T-cell (primary cell): ENCODE data around the gene CYSTM1. TPM values are rescaled to one million over a fixed set of nuclear protein-coding genes. Genes with fewer than 3 reads are reported as not detected.
"Not testable (repeated sequence)": the region's sequence is repeated elsewhere in the genome, so short reads cannot be mapped to it uniquely, and the experiment has no call there.

ENCODE experiments used
- ATAC-seq, 4 experiments: fragments of 200-7000 bp in 3 of 4; fragments of 150-1000 bp in 1 of 4; cut with Tn5 transposase; replicated peaks in 1 of 4; 1 replicate in 3 of 4; 2 replicates in 1 of 4; pipeline ENCODE4 v1.10.0; 2021; ENCODE audit warnings: moderate library complexity in 3 of 4, mild to moderate bottlenecking in 2 of 4, moderate number of reproducible peaks in 1 of 4
- CTCF ChIA-PET, 2 donors: fragments of 300-600 bp; sonication (Branson Sonifier 250); formaldehyde crosslinking; loops; one replicate each; lab custom pipeline; 2022; ENCODE audit warnings: antibody characterized with exemption in 2 of 2; lab: Charles Lee
- POLR2A ChIA-PET, 2 donors: fragments of 300-600 bp; sonication (Branson Sonifier 250); formaldehyde crosslinking; loops; one replicate each; lab custom pipeline; 2022; ENCODE audit warnings: antibody characterized with exemption in 2 of 2; lab: Charles Lee
- DNase-seq, 35 experiments: peaks; one replicate each; pipeline versions ENCODE4 v3.0.0 to v3.0.0-alpha.2; 2013 to 2023
- H3K27ac ChIP-seq: one replicate; pipeline ENCODE4 v1.5.1; 2013; ENCODE audit warnings: low read length
- H3K27me3 ChIP-seq, 2 experiments: replicated peaks in 1 of 2; 1 replicate in 1 of 2; 2 replicates in 1 of 2; pipeline versions ENCODE4 v1.6.1 to v1.7.0; 2013; ENCODE audit warnings: low read length in 1 of 2, mixed read lengths in 1 of 2; ENCODE audit not compliant: control insufficient read depth in 2 of 2, insufficient read depth in 2 of 2; ENCODE audit errors: extremely low read depth in 1 of 2
- H3K36me3 ChIP-seq, 2 donors: 1 replicate in 1 of 2; 2 replicates in 1 of 2; pipeline versions ENCODE4 v1.6.1 to v1.7.0; 2013; ENCODE audit warnings: low read length in 1 of 2; ENCODE audit not compliant: control insufficient read depth in 2 of 2, insufficient read depth in 1 of 2; ENCODE audit errors: extremely low read depth in 1 of 2
- H3K4me1 ChIP-seq, 2 experiments: 1 replicate in 1 of 2; 2 replicates in 1 of 2; pipeline versions ENCODE4 v1.6.1 to v1.7.0; 2013; ENCODE audit warnings: low read length in 2 of 2, mixed read lengths in 1 of 2; ENCODE audit not compliant: insufficient read depth in 2 of 2, control insufficient read depth in 1 of 2; ENCODE audit errors: extremely low read depth in 1 of 2
- H3K4me3 ChIP-seq, 2 donors: 1 replicate in 1 of 2; 2 replicates in 1 of 2; pipeline versions ENCODE4 v1.5.1 to v1.7.0; 2013; ENCODE audit warnings: mild to moderate bottlenecking in 2 of 2, low read length in 1 of 2, moderate library complexity in 1 of 2; ENCODE audit not compliant: control insufficient read depth in 1 of 2; ENCODE audit errors: extremely low read depth in 1 of 2
- H3K9me3 ChIP-seq: 2 replicates; pipeline ENCODE4 v1.7.0; 2013
- H3K27ac Mint-ChIP-seq, 2 donors: one replicate each; pipeline ENCODE4 v1.8.0; 2020 to 2021; ENCODE audit warnings: mild to moderate bottlenecking in 2 of 2, mixed read lengths in 2 of 2
- H3K27me3 Mint-ChIP-seq, 2 donors: one replicate each; pipeline ENCODE4 v1.8.0; 2021 to 2022; ENCODE audit warnings: mixed read lengths in 2 of 2
- H3K36me3 Mint-ChIP-seq: one replicate; pipeline ENCODE4 v1.8.0; 2021; ENCODE audit warnings: mixed read lengths
- H3K4me1 Mint-ChIP-seq, 3 donors: one replicate each; pipeline ENCODE4 v1.8.0; 2020 to 2022; ENCODE audit warnings: mixed read lengths in 3 of 3, mild to moderate bottlenecking in 1 of 3
- H3K4me3 Mint-ChIP-seq, 3 donors: one replicate each; pipeline ENCODE4 v1.8.0; 2020 to 2022; ENCODE audit warnings: mild to moderate bottlenecking in 3 of 3, mixed read lengths in 3 of 3, moderate library complexity in 3 of 3
- H3K9me3 Mint-ChIP-seq, 3 donors: one replicate each; pipeline ENCODE4 v1.8.0; 2020 to 2022; ENCODE audit warnings: mixed read lengths in 3 of 3
- WGBS: methylation state at CpG from one replicate; pipeline ENCODE4 v1.1.5; 2013; ENCODE audit warnings: missing lambda C conversion rate; ENCODE audit not compliant: insufficient coverage; 5-methylcytosine and 5-hydroxymethylcytosine counted together
- total RNA-seq, 35 experiments: library from RNA in 6 of 35; stranded (reverse) in 6 of 35; fragments of 120-200 nt in 1 of 35; gene quantifications; one replicate each; pipeline versions ENCODE4 v1.2.1 to v1.2.4 and lab custom pipeline; 2013 to 2026

Gene CYSTM1
- total RNA-seq, 5 donors from 2014 or later (not counting 1 experiment from before 2014, with no cell fraction given) = 1.9 to 6.0 (median 5.0) TPM

DNA sequence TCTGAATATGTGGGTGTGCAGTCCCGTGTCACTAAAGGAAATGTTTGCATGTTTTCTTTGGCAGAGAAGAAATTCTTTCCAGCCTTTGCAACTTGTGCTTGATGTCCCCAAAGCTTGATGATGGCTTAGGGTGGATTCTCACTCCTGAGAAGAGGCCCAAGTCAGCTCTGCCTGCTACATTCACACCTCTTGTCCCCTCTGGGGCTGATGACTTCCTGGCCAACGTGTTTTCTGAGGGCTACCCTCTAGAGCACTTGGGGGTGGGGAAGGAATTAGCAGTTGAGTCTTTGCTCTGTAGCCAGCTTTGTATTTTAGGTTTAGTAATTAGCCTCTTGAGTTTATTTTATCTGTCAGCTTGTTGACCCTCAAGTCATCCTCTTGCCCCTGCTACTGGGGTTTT is 19.7 kb downstream of the CYSTM1 start:
- H3K4me3 ChIP-seq = no peak overlapping the region
- H3K4me1 Mint-ChIP-seq = no peaks in the 10 kb centered on the region
- POLR2A ChIA-PET = no interaction called here
- H3K9me3 ChIP-seq = no peaks in the 10 kb centered on the region
- 60% methylated on average over 1 of the region's 2 CpGs for WGBS
- H3K9me3 Mint-ChIP-seq = no peaks in the 10 kb centered on the region
- no peaks in the 10 kb centered on the region for H3K36me3 ChIP-seq
- CTCF ChIA-PET = interaction anchor here in 1 of 2 donors (1.1 kb wide), 1 partner anchor 11 kb away, joined by 3 read pairs; no protein-coding TSS in a partner anchor
- H3K36me3 Mint-ChIP-seq = peaks cover 16% of the 10 kb centered on the region
- H3K27me3 Mint-ChIP-seq = no peaks in the 10 kb centered on the region
- no peaks in the 10 kb centered on the region for H3K4me1 ChIP-seq
- ATAC-seq = no peak
- no peak overlapping the region for H3K27ac Mint-ChIP-seq
- no peaks in the 10 kb centered on the region for H3K27me3 ChIP-seq
- no peak overlapping the region for H3K4me3 Mint-ChIP-seq
- no peak overlapping the region for H3K27ac ChIP-seq
- no peak for DNase-seq

DNA sequence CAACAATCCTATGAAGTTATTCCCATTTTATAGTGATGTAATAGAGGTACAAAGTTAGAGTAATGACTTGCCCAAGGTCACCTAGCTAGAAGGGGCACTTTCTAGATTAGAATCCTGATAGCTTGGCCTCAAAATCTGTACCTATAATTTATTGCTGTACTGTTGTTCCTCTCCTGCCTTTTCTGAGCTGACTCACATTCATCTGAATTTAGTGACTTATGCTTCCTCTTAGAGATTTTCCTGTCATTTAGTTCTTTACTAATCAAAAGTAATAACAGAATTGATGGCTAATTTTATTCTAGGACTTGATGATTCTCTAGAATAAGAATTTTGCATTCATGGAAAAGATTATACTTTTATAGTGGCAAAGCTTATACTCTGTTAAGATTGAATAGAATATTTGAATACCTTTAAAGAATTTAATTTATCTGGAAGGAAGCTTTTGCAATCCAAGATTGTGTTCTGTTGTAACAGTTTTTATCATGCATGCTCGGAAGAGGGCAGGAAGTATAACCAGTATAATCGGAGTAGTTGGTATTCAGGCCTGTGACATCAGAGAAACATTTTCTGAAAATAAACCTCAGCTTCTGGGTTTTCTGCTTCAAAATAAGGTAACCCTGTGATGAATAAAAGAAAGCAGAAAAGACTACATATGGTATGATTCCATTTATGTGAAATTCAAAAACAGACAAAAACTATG is 21.3 kb downstream of the CYSTM1 start:
- H3K27ac Mint-ChIP-seq = no peak overlapping the region
- Histone ChIP-seq H3K9me3 (no peaks in the 10 kb centered on the region), H3K27ac (no peak overlapping the region), H3K4me3 (no peak overlapping the region), H3K4me1 (no peaks in the 10 kb centered on the region), H3K36me3 (no peaks in the 10 kb centered on the region), H3K27me3 (no peaks in the 10 kb centered on the region)
- no peaks in the 10 kb centered on the region for H3K4me1 Mint-ChIP-seq
- no peak overlapping the region for H3K4me3 Mint-ChIP-seq
- H3K9me3 Mint-ChIP-seq = no peaks in the 10 kb centered on the region
- ATAC-seq (no peak), DNase-seq (no peak)
- H3K36me3 Mint-ChIP-seq = peaks cover 29% of the 10 kb centered on the region
- POLR2A ChIA-PET = interaction anchor here in 1 of 2 donors (0.7 kb wide), 1 partner anchor 1361 kb away, joined by 4 read pairs; no protein-coding TSS in a partner anchor
- WGBS = no CpG with 5 or more reads among the region's 2 CpGs
- no peaks in the 10 kb centered on the region for H3K27me3 Mint-ChIP-seq
- CTCF ChIA-PET = no interaction called here

DNA sequence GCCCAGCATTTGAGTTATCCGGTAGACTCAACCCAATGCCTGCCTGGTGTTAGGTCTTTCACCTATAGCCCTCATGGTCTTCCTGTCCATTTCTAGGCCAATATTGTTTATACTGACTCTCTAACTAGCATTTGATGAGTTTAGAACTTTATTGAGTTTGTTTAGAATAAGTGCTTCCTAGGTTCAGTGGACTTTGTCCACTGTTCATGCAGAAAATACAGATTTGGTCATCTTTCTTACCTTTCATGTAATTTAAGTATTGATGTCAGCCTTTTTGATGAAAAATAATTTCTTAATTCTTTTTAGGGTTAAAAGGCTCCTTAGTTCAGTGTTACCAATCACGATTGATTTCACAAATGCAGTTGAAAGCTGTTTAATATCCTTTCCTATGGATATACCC is 22.0 kb downstream of the CYSTM1 start:
- H3K9me3 ChIP-seq = no peaks in the 10 kb centered on the region
- ChIA-PET POLR2A (no interaction called here), CTCF (no interaction called here)
- Mint-ChIP-seq H3K4me1 (no peaks in the 10 kb centered on the region), H3K36me3 (peaks cover 29% of the 10 kb centered on the region), H3K27me3 (no peaks in the 10 kb centered on the region), H3K27ac (no peak overlapping the region), H3K4me3 (no peak overlapping the region), H3K9me3 (no peaks in the 10 kb centered on the region)
- H3K4me1 ChIP-seq = no peaks in the 10 kb centered on the region
- ATAC-seq (no peak), DNase-seq (no peak)
- no peak overlapping the region for H3K27ac ChIP-seq
- H3K36me3 ChIP-seq = no peaks in the 10 kb centered on the region
- no CpG with 5 or more reads among the region's 2 CpGs for whole genome bisulfite sequencing
- no peaks in the 10 kb centered on the region for H3K27me3 ChIP-seq
- no peak overlapping the region for H3K4me3 ChIP-seq

DNA sequence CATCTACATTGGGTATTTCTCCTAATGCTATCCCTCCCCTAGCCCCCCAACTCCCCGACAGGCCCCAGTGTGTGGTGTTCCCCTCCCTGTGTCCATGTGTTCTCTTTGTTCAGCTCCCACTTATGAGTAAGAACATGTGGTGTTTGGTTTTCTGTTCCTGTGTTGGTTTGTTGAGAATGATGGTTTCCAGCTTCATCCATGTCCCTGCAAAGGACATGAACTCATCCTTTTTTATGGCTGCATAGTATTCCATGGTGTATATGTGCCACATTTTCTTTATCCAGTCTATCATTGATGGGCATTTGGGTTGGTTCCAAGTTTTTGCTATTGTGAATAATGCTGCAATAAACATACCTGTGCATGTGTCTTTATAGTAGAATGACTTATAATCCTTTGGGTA is 23.9 kb downstream of the CYSTM1 start:
- H3K4me3 Mint-ChIP-seq, H3K4me3 ChIP-seq, CTCF ChIA-PET, H3K9me3 Mint-ChIP-seq, H3K27me3 Mint-ChIP-seq, H3K27ac ChIP-seq, H3K36me3 ChIP-seq, DNase-seq, H3K9me3 ChIP-seq, H3K27me3 ChIP-seq, H3K4me1 ChIP-seq, POLR2A ChIA-PET, ATAC-seq, H3K27ac Mint-ChIP-seq, H3K4me1 Mint-ChIP-seq: not testable (repeated sequence)
- WGBS = no CpG with 5 or more reads among the region's 1 CpG
- H3K36me3 Mint-ChIP-seq = peaks cover 34% of the 10 kb centered on the region

- peaks cover 0 to 4% of the 10 kb centered on the region in 2 donors for H3K27me3 Mint-ChIP-seq
Measured at GRCh38 chr5:140202078-140202477, 27.1 kb downstream of the CYSTM1 start.

DNA sequence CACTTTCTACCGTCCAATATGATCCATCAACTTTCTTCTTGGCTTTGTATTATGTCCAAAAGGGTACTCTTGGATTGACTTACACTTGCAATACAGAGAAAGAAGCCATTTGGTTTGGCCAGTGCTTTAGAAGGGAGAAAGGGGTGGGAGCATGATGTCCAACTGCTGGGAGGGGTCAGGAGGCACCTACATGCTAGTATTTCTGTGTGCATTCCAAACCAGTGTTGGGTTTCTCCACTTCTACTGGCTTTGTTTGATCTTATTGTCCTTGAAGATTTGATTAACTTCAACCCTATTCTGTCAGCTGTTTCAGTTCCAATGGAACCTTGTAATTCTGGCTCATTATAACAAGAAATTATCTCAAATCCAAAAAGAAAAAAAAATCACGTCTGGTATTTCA is 27.6 kb downstream of the CYSTM1 start:
- ChIA-PET POLR2A (no interaction called here), CTCF (no interaction called here)
- no peaks in the 10 kb centered on the region for H3K9me3 Mint-ChIP-seq
- no peak overlapping the region for H3K4me3 Mint-ChIP-seq
- Histone ChIP-seq H3K9me3 (no peaks in the 10 kb centered on the region), H3K27ac (no peak overlapping the region), H3K27me3 (no peaks in the 10 kb centered on the region), H3K4me1 (no peaks in the 10 kb centered on the region), H3K4me3 (no peak overlapping the region), H3K36me3 (no peaks in the 10 kb centered on the region)
- H3K27ac Mint-ChIP-seq = no peak overlapping the region
- WGBS = no CpG with 5 or more reads among the region's 2 CpGs
- no peak for DNase-seq
- no peak for ATAC-seq
- no peaks in the 10 kb centered on the region for H3K4me1 Mint-ChIP-seq
- peaks cover 32% of the 10 kb centered on the region for H3K36me3 Mint-ChIP-seq
- H3K27me3 Mint-ChIP-seq = peaks cover 0 to 4% of the 10 kb centered on the region in 2 donors

More at GRCh38 chr5:140202078-140202477, 27.1 kb downstream of the CYSTM1 start:
- ATAC-seq = no peak
- Mint-ChIP-seq H3K4me3 (no peak overlapping the region), H3K4me1 (no peaks in the 10 kb centered on the region), H3K9me3 (no peaks in the 10 kb centered on the region), H3K27ac (no peak overlapping the region), H3K36me3 (peaks cover 32% of the 10 kb centered on the region)
- ChIA-PET POLR2A (no interaction called here), CTCF (no interaction called here)
- Histone ChIP-seq H3K36me3 (no peaks in the 10 kb centered on the region), H3K27ac (no peak overlapping the region), H3K9me3 (no peaks in the 10 kb centered on the region), H3K27me3 (no peaks in the 10 kb centered on the region), H3K4me1 (no peaks in the 10 kb centered on the region), H3K4me3 (no peak overlapping the region)
- WGBS = no CpG with 5 or more reads among the region's 4 CpGs
- DNase-seq = no peak
